ENCODE results near the gene FTCDNL1.

Gene FTCDNL1

GRCh38 chr2:199850718-199851500 lies at the start of gene FTCDNL1:
TSS of gene FTCDNL1 (minus strand) at chr2:199851192. CDS start at chr2:199848962, 2,230 bp downstream.
- DNase-seq (ENCODE audit: low spot score), result peak; percentile 81
- in situ Hi-C loops (cut with MboI; ENCODE audit: low sequenced_read_pairs, unreplicated experiment), result no loop called here
- peak; percentile 46 for TF ChIP-seq CTCF (IDR thresholded peaks at IDR 0.05; ENCODE audit: borderline replicate concordance, control extremely low read depth, extremely low read depth, insufficient read depth, missing control alignments)

- no peak for TF ChIP-seq CTCF (IDR thresholded peaks at IDR 0.05; ENCODE audit: borderline replicate concordance, control extremely low read depth, extremely low read depth, insufficient read depth, missing control alignments)
- DNase-seq (ENCODE audit: low spot score), result no peak
- in situ Hi-C loops (cut with MboI; ENCODE audit: low sequenced_read_pairs, unreplicated experiment), result no loop called here
Observed at GRCh38 chr2:199896617-199897016, 45.6 kb upstream of the FTCDNL1 start.

- TF ChIP-seq CTCF (IDR thresholded peaks at IDR 0.05; ENCODE audit: borderline replicate concordance, control extremely low read depth, extremely low read depth, insufficient read depth, missing control alignments), result no peak
- DNase-seq (ENCODE audit: low spot score), result no peak
- in situ Hi-C loops (cut with MboI; ENCODE audit: low sequenced_read_pairs, unreplicated experiment), result no loop called here
Observed at GRCh38 chr2:199895406-199895805, 44.4 kb upstream of the FTCDNL1 start.

- no peak for DNase-seq (ENCODE audit: low spot score)
- in situ Hi-C loops (cut with MboI; ENCODE audit: low sequenced_read_pairs, unreplicated experiment), result no loop called here
- TF ChIP-seq CTCF (IDR thresholded peaks at IDR 0.05; ENCODE audit: borderline replicate concordance, control extremely low read depth, extremely low read depth, insufficient read depth, missing control alignments), result no peak
Observed at GRCh38 chr2:199883474-199884212, 32.7 kb upstream of the FTCDNL1 start.

GRCh38 chr2:199882667-199883066 lies 31.7 kb upstream of the FTCDNL1 start:
- no peak for TF ChIP-seq CTCF (IDR thresholded peaks at IDR 0.05; ENCODE audit: borderline replicate concordance, control extremely low read depth, extremely low read depth, insufficient read depth, missing control alignments)
- in situ Hi-C loops (cut with MboI; ENCODE audit: low sequenced_read_pairs, unreplicated experiment), result no loop called here
- DNase-seq (ENCODE audit: low spot score), result no peak

- DNase-seq (ENCODE audit: low spot score), result no peak
- in situ Hi-C loops (cut with MboI; ENCODE audit: low sequenced_read_pairs, unreplicated experiment), result no loop called here
- TF ChIP-seq CTCF (IDR thresholded peaks at IDR 0.05; ENCODE audit: borderline replicate concordance, control extremely low read depth, extremely low read depth, insufficient read depth, missing control alignments), result no peak
Observed at GRCh38 chr2:199875400-199875799, 24.4 kb upstream of the FTCDNL1 start.
